Measurements from ENCODE around the gene FAM117B. TPM values are rescaled to one million over a fixed set of nuclear protein-coding genes. Genes with fewer than 3 reads are reported as not detected.

FAM117B gene
- total RNA-seq, 3 donors from 2014 or later (not counting 1 experiment from before 2014, with no cell fraction given): 11.6 to 14.2 (median 13.1) TPM

- no peak for DNase-seq
- Histone ChIP-seq H3K36me3 (ENCODE audit: control insufficient read depth, insufficient read depth, low read length) (no peaks in the 10 kb centered on the region), H3K27me3 (ENCODE audit: control insufficient read depth, insufficient read depth, low read length) (no peaks in the 10 kb centered on the region), H3K4me1 (ENCODE audit: control insufficient read depth, insufficient read depth, low read length) (no peaks in the 10 kb centered on the region), H3K9me3 (ENCODE audit: control insufficient read depth, insufficient read depth, low read length) (no peaks in the 10 kb centered on the region), H3K27ac (ENCODE audit: low read length) (no peak overlapping the region), H3K4me3 (ENCODE audit: low read length) (no peak overlapping the region)
- intact Hi-C loops (cut with micrococcal nuclease): no loop called here
- H3K36me3 Mint-ChIP-seq: no peaks in the 10 kb centered on the region
- ATAC-seq: no peak
- H3K9me3 Mint-ChIP-seq: no peaks in the 10 kb centered on the region
- no peaks in the 10 kb centered on the region for H3K4me1 Mint-ChIP-seq
- TF ChIP-seq CTCF (IDR thresholded peaks at IDR 0.05): no peak
- no peak overlapping the region for H3K4me3 Mint-ChIP-seq
- 59% methylated on average over 4 of the region's 4 CpGs for WGBS (ENCODE audit: insufficient coverage)
- no peak overlapping the region for H3K27ac Mint-ChIP-seq
- H3K27me3 Mint-ChIP-seq (ENCODE audit: low read depth in 2 of 2): no peaks in the 10 kb centered on the region
Observed at GRCh38 chr2:202627042-202627441, 7.7 kb upstream of the FAM117B start.

GRCh38 chr2:202628646-202629198 is 6.0 kb upstream of the FAM117B start:
- 87% methylated on average over 3 of the region's 3 CpGs for WGBS (ENCODE audit: insufficient coverage)
- no peak for DNase-seq

GRCh38 chr2:202632682-202633290 is 2.0 kb upstream of the FAM117B start:
- H3K36me3 ChIP-seq (ENCODE audit: control insufficient read depth, insufficient read depth, low read length): no peaks in the 10 kb centered on the region
- peaks cover 18 to 25% of the 10 kb centered on the region in 2 donors for H3K4me1 Mint-ChIP-seq
- no peak overlapping the region for H3K4me3 ChIP-seq (ENCODE audit: low read length)
- H3K36me3 Mint-ChIP-seq: no peaks in the 10 kb centered on the region
- H3K4me3 Mint-ChIP-seq: no peak overlapping the region
- H3K9me3 Mint-ChIP-seq: no peaks in the 10 kb centered on the region
- no peak overlapping the region for H3K27ac ChIP-seq (ENCODE audit: low read length)
- no peak for DNase-seq
- peaks cover 9% of the 10 kb centered on the region for H3K4me1 ChIP-seq (ENCODE audit: control insufficient read depth, insufficient read depth, low read length)
- no peaks in the 10 kb centered on the region for H3K27me3 Mint-ChIP-seq (ENCODE audit: low read depth in 2 of 2)
- WGBS (ENCODE audit: insufficient coverage): 94% methylated on average over 4 of the region's 4 CpGs
- no peak overlapping the region for H3K27ac Mint-ChIP-seq
- intact Hi-C loops (cut with micrococcal nuclease): loop anchor here (10.0 kb wide), 1 partner anchor 368 kb away; the partner anchor contains the start of gene NOP58
- H3K27me3 ChIP-seq (ENCODE audit: control insufficient read depth, insufficient read depth, low read length): no peaks in the 10 kb centered on the region
- no peaks in the 10 kb centered on the region for H3K9me3 ChIP-seq (ENCODE audit: control insufficient read depth, insufficient read depth, low read length)
- no peak for TF ChIP-seq CTCF (IDR thresholded peaks at IDR 0.05)
- no peak for ATAC-seq

More at GRCh38 chr2:202628646-202629198, 6.0 kb upstream of the FAM117B start:
- H3K27ac Mint-ChIP-seq: no peak overlapping the region
- H3K27me3 Mint-ChIP-seq (ENCODE audit: low read depth in 2 of 2): no peaks in the 10 kb centered on the region
- Histone ChIP-seq H3K4me1 (ENCODE audit: control insufficient read depth, insufficient read depth, low read length) (no peaks in the 10 kb centered on the region), H3K27ac (ENCODE audit: low read length) (no peak overlapping the region), H3K9me3 (ENCODE audit: control insufficient read depth, insufficient read depth, low read length) (no peaks in the 10 kb centered on the region), H3K36me3 (ENCODE audit: control insufficient read depth, insufficient read depth, low read length) (no peaks in the 10 kb centered on the region), H3K4me3 (ENCODE audit: low read length) (no peak overlapping the region), H3K27me3 (ENCODE audit: control insufficient read depth, insufficient read depth, low read length) (no peaks in the 10 kb centered on the region)
- H3K4me1 Mint-ChIP-seq: peaks cover 0 to under 1% of the 10 kb centered on the region in 2 donors
- H3K9me3 Mint-ChIP-seq: no peaks in the 10 kb centered on the region
- H3K4me3 Mint-ChIP-seq: no peak overlapping the region
- no peaks in the 10 kb centered on the region for H3K36me3 Mint-ChIP-seq
- ATAC-seq: no peak
- TF ChIP-seq CTCF (IDR thresholded peaks at IDR 0.05): no peak
- intact Hi-C loops (cut with micrococcal nuclease): no loop called here

Data from natural killer cell (primary cell).